Natural killer cell treated with Interleukin-12 subunit alpha and Interleukin-12 subunit beta and Interleukin-15 and Interleukin-18, amount 100 ng/mL, for 72 hours (primary cell): ENCODE measurements around the gene ZSWIM4. TPM values are rescaled to one million over a fixed set of nuclear protein-coding genes. Genes with fewer than 3 reads are reported as not detected.

Experiments
- ATAC-seq, 2 donors: fragments of 150-1000 bp; cut with Tn5 transposase in 1 of 2; sonication (Bioruptor Pico), chemical (Tn5 transposase) in 1 of 2; 2 replicates each; pipeline ENCODE4 v1.10.0; 2021
- DNase-seq: peaks from one replicate; pipeline ENCODE4 v3.0.0; 2022; ENCODE audit warnings: low spot score
- H3K27ac Mint-ChIP-seq, 2 donors: 1 replicate in 1 of 2; 2 replicates in 1 of 2; pipeline ENCODE4 v1.8.0; 2022; ENCODE audit warnings: mixed read lengths in 2 of 2, mild to moderate bottlenecking in 1 of 2, moderate library complexity in 1 of 2
- H3K27me3 Mint-ChIP-seq, 2 donors: 1 replicate in 1 of 2; 2 replicates in 1 of 2; pipeline ENCODE4 v1.8.0; 2022; ENCODE audit warnings: mixed read lengths in 2 of 2
- H3K36me3 Mint-ChIP-seq: one replicate; pipeline ENCODE4 v1.8.0; 2022; ENCODE audit warnings: mixed read lengths
- H3K4me1 Mint-ChIP-seq, 2 donors: 1 replicate in 1 of 2; 2 replicates in 1 of 2; pipeline ENCODE4 v1.8.0; 2022; ENCODE audit warnings: low read depth in 2 of 2, mixed read lengths in 2 of 2, mild to moderate bottlenecking in 1 of 2
- H3K4me3 Mint-ChIP-seq: one replicate; pipeline ENCODE4 v1.8.0; 2022; ENCODE audit warnings: mixed read lengths
- H3K9me3 Mint-ChIP-seq: 2 replicates; pipeline ENCODE4 v1.8.0; 2022; ENCODE audit warnings: mixed read lengths
- total RNA-seq, 2 donors: library from RNA; stranded (reverse); gene quantifications; one replicate each; pipeline ENCODE4 v1.2.3, GENCODE V29; 2022

Gene ZSWIM4
- total RNA-seq, 2 donors from 2014 or later, result 8.3 to 9.7 TPM

DNA sequence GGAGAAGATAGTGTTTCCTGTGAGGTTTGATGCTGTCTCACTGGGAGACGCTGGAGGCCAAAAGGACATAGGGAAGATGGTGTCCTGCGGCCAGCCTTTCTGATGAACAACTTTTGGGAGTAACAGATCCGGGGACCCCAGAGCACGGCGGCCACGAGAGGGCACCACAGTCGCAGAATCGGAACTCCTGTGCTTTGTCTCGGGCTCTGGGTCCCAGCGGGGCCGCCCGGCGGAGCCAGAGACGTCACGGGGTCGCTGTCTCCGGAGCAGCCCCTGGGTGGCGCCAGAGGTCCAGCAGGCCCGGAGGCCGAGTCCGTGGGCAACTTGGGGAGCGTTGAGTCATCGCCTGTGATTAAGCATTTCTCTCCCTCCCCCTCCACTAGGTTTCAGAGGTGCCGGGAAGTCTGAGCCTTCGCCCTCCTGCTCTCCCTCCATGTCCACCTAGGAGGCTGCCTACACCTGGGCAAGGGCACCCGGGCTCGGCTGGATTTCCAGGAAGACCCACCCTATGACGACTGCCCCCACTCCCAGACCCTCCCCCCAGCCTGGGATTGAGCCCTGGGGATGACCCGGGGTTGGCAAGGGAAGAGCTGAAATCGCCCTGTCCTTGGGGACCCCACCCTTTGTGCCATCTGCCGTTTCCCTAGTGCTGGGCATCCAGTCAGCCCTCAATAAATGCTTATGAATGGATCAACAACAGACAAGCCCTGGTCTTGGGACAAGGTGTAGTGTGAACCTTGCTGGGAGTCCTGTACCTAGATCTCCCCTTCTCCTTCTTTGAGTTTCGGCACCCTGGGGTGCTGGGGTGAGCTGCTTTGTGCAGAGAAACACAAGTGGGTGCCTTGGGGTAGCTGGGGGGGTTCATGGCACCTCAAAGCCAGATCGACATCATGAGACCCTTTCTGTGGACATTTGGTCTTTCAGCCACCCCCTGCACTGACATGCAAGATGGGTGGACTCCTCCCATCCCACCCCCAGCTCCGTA lies 85.1 kb downstream of the ZSWIM4 start:
- Mint-ChIP-seq H3K4me1 (peaks cover 24% of the 10 kb centered on the region in 2 donors), H3K4me3 (peak overlapping the region; percentile 57), H3K9me3 (no peaks in the 10 kb centered on the region), H3K27me3 (no peaks in the 10 kb centered on the region), H3K27ac (peak overlapping the region; percentile 51 to 73), H3K36me3 (no peaks in the 10 kb centered on the region)
- DNase-seq, result peak; percentile 98
- ATAC-seq, result peak; percentile 99

DNA sequence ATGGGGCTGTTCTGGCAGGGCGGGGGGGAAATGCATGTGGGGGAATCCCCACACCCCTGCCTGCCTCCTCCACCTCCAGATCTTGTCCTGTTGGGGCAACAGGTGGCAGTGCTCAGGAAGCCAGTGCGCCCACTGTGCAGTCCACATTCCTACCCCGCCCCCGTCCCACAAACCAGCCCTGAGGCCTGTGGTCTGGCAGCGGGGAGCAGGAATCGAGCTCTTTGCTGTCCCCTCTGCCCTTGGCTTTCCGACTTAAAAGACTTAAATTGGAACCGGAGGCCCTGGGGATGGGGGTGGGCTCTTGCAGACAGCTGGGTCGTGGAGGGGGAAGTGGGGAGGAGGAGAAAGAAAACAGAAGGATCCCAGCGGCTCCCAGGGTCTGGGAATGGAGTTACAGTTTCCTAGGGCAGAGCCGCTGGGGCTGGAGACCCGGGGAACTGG lies 86.0 kb downstream of the ZSWIM4 start:
- no peaks in the 10 kb centered on the region for H3K27me3 Mint-ChIP-seq
- no peak for DNase-seq
- no peak for ATAC-seq
- peaks cover 30 to 31% of the 10 kb centered on the region in 2 donors for H3K4me1 Mint-ChIP-seq
- peak overlapping the region; percentile 43 to 70 for H3K27ac Mint-ChIP-seq
- H3K4me3 Mint-ChIP-seq, result peak overlapping the region; percentile 38
- H3K36me3 Mint-ChIP-seq, result no peaks in the 10 kb centered on the region
- H3K9me3 Mint-ChIP-seq, result no peaks in the 10 kb centered on the region

Other genes starting within 250 kb of the ZSWIM4 start
- 10 to 100 TPM; 29.1 to 70.0 TPM for gene MRI1, start 30.9 kb upstream of the ZSWIM4 start, total RNA-seq
- gene C19orf53, start 21.0 kb upstream of the ZSWIM4 start, total RNA-seq, result 10 to 100 TPM; 53.0 to 83.6 TPM
- gene NANOS3, start 81.7 kb downstream of the ZSWIM4 start, total RNA-seq, result under 1 TPM in 1 of 2 donors, not detected in 1; 0.95 TPM
- 1 to 10 TPM; 3.7 to 4.0 TPM for gene BRME1, start 110.7 kb downstream of the ZSWIM4 start, total RNA-seq
- gene CC2D1A, start 110.8 kb downstream of the ZSWIM4 start, total RNA-seq, result 10 to 100 TPM; 33.2 to 41.3 TPM
- under 1 TPM in 1 of 2 donors, not detected in 1; 0.70 TPM for gene PODNL1, start 143.0 kb downstream of the ZSWIM4 start, total RNA-seq
- gene DCAF15, start 157.1 kb downstream of the ZSWIM4 start, total RNA-seq, result 100 to 1,000 TPM in 1 of 2 donors, 10 to 100 TPM in 1; 62.0 to 107 TPM
- gene RFX1, start 210.9 kb downstream of the ZSWIM4 start, total RNA-seq, result 10 to 100 TPM; 13.4 to 16.4 TPM
- gene RLN3, start 232.7 kb downstream of the ZSWIM4 start, total RNA-seq, result not detected
- gene IL27RA, start 236.3 kb downstream of the ZSWIM4 start, total RNA-seq, result 10 to 100 TPM; 34.9 to 44.0 TPM